GM19467 (cell line): ENCODE results near the gene PLEK2.
"Not testable (repeated sequence)": the region's sequence is repeated elsewhere in the genome, so short reads cannot be mapped to it uniquely, and the experiment has no call there.

ENCODE experiments used
- ATAC-seq: cut with Tn5 transposase; IDR thresholded peaks from one replicate; pipeline ENCODE4 v1.9.1; 2021; ENCODE audit warnings: mild to moderate bottlenecking, moderate library complexity; ENCODE audit not compliant: unreplicated experiment

The PLEK2 gene

DNA sequence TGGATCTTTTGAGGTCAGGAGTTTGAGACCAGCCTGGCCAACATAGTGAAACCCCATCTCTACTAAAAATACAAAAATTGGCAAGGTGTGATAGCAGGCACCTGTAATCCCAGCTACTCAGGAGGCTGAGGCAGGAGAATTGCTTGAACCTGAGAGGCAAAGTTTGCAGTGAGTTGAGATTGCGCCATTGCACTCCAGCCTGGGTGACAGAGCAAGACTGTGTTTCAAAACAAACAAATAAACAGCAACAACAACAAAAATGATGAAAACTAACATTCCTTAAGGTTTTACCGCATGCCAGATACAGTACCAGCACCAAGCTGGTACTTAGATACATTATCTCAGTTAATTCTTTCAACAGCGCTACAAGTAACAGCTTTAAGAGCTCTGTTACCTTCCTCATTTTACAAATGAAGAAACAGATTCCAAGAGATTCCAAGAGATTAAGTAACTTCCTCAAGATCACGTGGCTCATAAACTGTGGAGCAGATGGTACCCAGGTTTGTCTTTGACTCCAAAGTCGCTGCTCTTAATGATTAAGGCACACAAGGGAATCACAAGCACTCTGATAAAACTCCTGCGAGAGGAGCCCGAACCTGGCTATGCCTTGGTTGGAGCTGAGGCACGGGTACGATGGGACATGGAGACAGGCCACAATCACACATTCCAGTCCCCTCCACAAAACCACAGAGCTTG is 17.7 kb upstream of the PLEK2 start:
- no peak for ATAC-seq

DNA sequence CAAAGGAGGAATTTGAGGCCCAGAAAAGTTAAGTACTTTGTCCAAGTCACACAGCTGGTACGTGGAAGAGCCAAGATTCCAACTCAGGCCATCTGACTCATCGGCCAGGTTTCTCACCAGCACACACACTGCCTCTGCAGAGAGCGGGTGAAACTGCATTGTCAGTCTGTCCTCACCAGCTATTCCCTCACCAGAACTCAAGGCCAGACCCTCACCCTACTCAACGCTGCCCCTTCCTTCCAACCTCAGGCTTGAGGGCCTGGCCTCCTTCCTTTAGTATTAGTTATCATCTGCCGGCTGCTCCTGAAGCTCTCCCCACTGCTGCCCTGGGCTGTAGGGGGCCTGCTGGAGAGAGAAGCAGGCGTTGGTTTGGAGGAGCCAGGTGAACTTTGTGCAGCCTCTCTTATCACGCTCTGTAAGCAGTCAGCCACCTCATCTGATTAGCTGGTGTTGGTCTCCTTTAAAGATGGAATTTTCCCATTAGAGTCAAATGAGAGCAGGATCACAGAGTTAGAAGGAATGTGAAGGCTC is 16.6 kb upstream of the PLEK2 start:
- no peak for ATAC-seq

DNA sequence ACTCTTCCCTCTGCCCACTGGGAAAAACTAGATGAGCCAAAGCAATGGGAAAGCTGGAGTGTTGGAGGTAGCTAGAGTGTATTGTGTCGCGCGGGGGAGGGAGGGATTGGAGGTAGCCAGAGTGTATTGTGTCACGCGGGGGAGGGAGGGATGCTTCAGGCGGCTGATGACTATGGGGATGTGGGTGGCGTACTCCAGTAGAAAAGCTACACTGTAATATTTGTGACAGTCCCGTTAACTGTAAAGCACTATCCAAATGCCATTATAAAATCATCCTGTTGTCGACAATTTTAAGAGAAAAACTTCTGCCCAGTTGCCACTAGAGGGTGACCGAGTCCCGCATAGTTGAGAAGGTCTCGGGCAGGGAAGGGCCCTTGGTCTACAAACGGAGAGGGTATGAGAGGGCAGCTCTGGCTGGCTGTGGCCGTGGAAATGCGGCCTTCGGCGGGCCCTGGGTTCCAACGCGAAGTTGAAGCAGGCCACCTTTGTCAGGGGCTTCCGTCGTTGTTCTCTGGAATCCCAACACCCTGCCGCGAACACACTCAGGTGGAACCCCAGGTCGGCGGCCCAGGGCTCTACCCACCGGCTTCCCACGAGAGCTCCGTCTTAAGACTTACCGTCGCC is 15.1 kb upstream of the PLEK2 start:
- peak; percentile 66 for ATAC-seq

DNA sequence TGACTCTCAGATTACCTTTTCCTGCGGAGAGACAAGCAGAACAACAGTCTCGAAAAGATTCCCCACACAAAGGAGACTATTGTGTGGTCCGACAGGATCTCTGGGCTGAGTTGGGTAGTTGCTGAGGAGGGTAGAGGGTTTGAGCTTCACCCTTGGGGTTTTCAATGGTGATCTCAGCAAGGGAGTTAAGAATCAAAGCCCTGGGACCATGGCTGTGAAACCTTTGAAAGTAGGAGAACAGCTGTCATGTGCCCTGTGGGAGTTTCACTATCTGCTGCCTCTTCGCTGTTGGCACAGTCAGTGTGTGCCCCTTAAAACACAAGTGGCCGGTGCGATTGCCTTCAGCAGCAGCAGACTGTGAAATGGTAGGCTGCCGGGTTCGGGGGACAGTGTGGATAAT is 14.2 kb upstream of the PLEK2 start:
- ATAC-seq, result no peak

DNA sequence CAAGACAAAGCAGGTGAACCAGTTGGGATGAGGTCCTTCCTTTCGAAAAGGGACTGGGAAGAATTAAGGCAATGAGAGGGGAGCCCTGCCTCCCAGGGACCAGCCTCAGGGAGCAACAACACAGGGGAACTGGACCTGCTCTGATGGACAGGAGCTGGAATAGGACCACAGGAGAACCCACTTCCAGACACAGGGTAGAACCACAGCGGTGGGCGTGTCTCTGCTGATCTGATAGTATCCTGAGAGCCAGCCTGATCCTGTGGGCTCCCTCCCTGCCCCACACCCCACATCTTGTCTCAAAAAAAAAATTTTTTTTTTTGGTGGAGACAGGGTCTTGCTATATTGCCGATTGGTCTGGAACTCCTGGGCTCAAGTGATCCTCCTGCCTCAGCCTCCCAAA is 13.6 kb upstream of the PLEK2 start:
- no peak for ATAC-seq

DNA sequence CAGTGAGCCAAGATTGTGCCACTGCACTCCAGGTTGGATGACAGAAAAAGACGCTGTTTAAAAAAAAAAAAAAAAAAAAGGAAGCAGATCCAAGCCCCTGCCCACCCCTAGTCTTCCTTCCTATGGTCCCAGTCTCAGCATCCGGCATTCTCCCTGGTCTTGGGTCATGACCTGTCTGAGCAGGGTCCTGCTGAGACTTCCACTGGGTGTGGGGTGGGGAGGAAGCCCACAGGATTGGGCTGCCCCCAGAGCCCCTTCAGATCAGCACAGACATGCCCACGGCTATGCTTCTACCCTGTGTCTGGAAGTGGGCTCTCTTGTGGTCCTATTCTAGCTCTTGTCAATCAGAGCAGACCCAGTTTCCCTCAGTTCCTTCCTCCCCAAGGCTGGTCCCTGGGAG is 12.6 kb upstream of the PLEK2 start:
- no peak for ATAC-seq

DNA sequence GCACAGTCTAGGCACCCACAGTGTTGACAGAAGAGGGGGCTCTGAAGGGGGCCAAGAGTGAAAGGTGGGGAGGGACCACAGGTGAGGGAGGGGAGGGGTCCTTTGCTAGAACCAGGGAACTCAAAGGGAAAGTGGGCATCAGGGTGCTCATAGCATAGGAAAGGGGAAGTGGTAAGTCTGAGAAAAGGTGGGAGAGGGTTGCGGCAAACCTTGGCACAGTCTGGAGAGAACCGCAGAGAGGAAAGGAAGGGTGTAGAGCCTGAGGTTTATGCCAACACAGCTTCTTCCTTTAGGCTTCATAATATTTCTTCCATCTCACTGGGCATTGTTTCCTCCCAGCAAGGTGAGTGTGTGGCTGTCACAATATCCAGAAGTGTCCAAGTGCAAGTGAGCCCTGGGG is 11.5 kb upstream of the PLEK2 start:
- ATAC-seq, result no peak

DNA sequence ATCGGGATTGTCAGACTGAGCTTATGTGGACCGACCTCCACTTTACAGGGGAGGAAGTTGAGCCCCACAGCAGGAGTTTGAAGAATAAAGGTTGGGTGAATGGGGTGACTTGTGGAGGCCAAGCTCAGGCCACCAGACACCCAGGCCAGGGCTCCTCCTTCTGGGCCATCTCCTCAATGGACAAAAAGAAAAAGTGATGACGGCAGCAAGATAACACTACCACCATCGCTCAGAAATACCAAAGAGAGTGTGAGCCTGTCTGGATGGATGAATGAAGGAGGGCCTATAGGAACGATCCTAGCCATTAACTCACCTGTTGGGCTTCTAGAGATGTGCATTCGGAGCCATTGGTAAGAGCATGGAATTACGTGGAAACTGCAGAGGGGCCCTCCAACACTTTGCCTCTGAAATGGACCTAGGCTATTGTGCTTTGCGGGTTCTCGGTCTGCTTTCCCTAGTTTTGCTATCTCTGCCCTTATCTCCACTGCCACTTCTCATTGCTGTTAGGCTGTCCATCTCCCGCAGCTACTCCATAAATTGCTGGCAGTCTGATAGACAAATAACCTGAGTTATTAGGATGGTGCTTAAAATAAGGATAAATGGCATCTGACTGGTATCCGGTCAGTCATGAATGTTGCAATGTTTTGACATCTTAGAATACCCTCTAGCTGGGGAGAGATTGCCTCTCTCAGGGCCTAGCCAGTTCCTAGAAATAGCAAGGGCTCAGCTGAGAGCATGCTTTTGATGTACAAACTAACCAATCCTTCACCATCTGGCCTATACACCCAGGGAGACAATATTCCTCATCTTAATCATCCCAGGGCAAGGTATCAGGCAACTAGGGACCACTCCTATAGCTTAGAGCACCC is 9.6 kb upstream of the PLEK2 start:
- ATAC-seq, result no peak

DNA sequence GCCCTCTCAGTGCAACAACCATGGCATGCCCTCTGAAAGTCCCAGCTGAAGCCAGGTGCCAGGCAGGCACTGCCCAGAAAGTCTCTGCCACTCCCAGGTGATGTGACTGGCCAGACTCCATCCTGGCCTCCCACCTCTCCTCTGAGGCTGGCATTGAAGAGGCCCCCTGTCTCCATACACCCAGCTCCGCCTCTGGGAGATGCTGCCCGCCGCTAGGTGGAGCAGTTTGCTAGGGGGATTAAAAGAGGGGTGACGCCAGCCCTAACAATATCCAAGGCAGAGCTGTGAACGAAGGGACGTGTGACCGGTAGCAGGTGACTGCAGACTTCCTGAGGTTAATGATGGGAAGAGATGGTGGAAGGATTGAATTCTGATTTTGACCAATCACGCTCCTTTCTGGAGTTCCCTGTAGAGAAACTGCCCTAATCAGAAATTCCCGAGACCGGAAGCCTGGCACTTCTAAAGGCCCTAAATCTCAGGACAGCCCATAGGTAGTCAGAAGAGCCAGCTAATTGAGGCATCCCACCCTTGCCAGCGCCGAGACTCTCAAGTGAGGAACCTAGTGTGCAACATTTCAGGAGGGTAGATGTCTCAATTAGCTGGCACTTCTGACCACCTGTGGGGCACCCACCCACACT is 8.3 kb upstream of the PLEK2 start:
- no peak for ATAC-seq

DNA sequence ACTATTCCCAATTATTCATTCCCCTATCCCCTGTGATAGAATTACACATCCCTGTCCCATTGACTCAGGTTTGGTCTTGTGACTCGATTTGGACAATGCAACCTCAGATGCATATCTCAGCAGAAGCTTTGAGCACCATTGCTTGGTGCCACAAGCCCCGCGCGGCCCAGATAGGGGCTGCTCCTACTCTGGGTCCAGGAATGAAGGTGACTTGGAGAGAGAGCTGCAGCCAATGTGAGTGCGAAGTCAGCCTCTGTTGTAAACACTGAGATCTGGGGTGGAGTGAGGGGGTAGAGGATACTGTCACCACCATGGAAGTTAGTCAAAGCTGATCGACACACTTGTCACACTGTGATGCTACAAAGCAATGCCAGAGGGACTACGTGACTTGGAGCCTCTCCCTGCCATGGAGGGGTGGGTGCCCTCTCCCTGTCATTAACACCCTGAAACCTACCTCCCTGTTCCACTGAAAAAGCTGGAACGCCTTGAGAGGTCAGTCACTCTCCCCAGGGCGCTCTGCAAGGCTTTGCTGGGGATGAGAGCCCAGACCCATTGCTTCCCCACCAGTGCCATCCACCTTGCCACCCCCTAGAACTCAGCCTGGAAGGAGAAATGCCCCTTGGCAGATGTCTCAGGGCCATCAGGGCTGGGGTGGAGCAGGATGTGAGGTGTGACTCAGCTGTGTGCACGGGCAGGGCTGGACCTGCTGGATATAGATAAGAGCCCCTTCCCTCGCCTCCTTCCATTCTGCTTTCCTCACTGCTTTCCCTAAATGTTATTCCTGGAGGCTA is 6.6 kb upstream of the PLEK2 start:
- no peak for ATAC-seq

DNA sequence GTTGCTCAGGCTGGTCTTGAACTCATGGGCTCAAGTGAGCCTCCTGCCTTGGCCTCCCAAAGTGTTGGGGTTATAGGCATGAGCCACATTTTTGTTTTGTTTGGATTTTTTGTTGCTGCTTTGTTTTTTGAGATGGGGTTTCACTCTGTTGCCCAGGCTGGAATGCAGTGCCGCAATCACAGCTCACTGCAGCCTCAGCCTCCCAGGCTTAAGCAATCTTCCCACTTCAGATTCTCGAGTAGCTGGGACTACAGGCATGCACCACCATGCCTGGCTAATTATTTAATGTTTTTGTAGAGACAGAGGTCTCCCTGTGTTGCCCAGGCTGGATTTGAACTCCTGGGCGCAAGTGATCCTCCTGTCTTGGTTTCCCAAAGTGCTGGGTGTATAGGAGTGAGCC is 5.7 kb upstream of the PLEK2 start:
- ATAC-seq, result no peak

DNA sequence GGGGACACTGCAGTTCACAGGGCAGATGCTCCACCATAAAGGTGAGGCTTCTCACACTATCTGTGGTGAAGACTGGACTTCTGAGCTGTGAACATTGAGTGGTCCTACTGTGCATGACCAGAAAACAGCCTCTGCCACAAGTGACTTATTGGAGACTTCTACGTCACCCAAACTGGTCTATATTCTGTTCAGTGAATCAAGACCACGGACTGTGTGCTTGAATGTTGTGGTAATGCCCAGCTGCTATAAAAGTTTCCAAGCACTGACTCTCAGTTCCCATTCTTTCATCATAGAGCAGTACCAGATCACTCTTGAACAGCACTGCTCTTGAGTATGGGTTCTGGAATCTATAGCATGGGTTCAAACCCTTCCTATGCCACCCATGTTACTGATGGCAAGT is 4.8 kb upstream of the PLEK2 start:
- ATAC-seq, result no peak

DNA sequence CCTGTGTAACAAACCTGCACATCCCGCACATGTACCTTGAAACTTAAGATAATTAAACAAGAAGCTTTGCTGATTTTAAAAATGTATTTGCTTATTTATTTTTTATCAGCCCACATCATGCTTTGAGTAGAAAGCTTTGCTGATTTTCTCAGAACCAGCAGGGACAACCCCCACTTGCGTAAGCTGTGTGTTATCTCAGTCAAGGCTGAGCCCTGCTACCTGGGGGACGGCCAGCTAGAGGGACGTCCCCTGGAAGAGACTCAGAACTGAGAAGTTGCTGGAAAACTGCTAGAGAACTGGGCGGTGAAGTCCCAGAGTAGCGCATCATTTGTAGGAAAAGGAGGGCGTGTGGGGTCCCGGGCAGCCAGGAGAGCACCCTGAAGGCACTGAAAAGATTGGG is 4.1 kb upstream of the PLEK2 start:
- ATAC-seq, result no peak

DNA sequence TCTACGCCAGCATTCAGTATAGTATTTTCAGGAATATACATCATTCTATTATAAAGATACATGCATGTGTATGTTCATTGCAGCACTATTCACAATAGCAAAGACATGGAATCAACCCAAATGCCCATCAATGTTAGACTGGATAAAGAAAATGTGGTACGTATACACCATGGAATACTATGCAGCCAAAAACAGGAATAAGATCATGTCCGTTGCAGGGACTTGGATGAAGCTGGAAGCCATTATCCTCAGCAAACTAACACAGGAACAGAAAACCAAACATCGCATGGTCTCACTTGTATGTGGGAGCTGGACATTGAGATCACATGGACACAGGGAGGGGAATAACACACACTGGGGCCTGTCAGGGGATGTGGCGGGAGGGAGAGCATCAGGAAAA is 3.6 kb upstream of the PLEK2 start:
- not testable (repeated sequence) for ATAC-seq

DNA sequence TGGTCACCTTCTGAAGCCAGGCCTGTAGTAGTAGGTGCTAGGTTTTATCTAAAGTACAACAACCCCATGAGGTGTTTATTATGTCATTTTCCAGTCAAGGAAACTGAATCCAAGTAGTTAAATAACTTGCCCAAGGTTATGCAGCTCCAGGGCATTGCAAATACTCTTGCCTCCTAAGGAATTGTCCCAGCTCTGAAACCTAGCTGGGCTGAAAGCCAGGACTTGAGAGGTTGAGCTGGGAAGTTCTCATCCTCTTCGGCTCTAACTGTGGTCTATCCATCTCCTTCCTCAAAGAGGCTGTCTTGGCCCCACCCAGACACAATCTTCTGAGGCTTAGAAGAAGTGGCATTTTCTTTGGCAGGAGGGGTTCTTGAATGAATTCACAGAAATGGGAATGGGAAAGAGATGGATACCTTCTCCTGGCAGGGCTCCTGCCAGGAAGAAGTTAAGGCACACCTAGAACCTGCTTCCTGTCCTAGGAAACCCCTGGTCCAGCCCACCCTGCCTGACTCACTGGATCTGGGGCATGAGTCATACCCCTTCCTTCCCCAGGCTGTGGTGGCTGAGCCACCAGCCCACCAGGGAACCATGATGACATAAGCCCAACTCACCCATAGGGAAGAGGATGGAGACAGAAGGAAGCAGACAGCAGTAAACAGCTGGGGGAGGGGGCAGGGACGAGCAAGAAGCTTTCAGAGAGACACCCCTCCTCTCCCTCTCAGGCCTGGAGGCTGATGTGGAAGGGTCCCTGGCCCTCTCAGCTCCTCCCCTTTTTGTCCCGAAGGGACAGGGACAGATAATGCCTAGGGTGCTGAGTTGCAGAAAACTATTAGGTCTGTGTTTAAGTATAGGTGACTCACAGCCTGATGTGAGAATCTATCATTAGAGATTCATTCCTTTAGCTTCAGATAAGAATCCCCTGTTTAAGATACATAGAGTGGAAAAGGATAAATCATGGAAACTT is 2.1 kb upstream of the PLEK2 start:
- no peak for ATAC-seq

DNA sequence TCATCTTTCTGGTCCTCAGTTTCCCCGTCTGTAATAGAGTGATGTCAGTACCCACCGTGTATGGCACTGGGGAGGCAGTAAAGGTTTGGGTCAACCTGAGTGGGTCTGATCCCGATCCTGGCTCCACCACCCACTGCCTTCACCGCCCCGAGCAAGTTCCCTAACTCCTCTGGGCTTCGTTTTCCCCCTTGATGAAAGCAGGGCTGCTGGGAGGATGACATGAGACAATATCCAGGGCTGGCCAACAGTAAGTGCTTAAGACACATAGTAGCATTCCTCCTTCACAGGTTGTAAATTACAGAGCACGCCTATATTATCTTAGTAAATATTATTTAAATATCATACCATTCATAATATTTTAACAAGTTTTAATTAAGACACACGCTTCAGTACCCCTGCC is 595 bp downstream of the PLEK2 start:
- no peak for ATAC-seq

DNA sequence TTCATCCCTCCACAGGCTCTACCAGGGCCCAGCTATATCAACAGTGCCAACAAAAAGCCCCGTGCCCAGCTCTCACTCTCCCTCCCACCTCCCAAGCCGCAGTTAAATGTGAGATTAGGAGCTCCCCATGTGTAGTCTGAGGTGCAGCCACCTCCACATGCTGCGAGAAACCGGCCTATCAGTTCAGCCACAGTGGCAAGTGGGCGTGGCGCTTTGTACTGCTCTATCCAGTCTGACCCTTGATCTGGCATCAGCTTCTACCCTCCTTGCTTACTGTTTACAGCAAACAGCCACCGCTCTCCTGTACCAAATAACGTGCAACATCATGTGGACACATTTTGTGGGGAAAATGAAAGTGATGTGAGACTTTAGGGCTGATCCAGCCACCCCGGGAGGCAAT is 1.7 kb downstream of the PLEK2 start:
- ATAC-seq, result no peak

DNA sequence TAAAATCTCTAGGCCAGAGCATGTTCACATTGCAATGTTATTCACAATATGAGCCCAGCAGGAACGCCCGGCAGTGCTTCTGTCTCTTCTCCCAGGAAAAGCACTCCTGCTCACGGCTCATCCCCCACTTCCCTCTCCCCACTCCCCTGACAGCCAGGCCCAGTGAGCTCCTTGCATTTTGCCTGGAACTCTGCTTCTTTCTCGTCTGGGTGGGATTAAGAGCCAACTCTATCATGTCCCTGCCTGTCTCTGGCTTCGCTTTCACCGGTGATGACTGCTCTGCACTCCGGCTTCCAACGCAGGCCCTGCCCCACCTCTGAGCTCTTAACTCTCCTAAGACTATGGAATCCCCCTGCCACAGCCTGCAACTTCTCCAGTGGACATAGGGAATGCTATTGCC is 2.5 kb downstream of the PLEK2 start:
- ATAC-seq, result no peak

DNA sequence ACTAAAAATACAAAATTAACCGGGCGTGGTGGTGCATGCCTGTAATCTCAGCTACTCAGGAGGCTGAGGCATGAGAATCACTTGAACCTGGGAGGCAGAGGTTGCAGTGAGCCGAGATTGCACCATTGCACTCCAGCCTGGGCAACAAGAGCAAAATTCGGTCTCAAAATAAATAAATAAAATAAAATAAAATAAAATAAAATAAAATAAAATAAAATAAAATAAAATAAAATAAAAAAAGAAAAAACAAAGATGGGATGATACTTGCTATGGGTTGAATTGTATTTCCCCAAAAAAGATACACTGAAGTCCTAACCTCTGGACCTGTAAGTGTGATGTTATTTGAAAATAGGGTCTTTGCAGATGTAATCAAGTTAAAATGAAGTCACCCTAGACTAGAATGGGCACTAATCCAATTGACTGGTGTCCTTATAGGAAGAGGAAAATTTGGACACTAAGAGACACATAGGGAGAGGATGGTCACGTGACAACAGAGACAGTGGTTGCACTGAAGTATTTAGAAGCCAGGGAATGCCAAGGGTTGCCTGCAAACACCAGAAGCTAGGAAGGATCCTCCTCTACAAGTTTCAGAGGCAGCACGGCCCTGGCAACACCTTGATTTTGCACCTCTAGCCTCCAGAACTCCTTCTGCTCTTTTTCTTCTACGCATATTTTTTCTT is 3.7 kb downstream of the PLEK2 start:
- ATAC-seq, result not testable (repeated sequence)
